Dermis blood vessel endothelial cell (primary cell): Measurements from ENCODE around the gene MON1B. TPM values are rescaled to one million over a fixed set of nuclear protein-coding genes. Genes with fewer than 3 reads are reported as not detected.

Source experiments
- DNase-seq: peaks from one replicate; pipeline ENCODE4 v3.0.0; 2010
- total RNA-seq: library from RNA; depleted of rRNA; stranded (reverse); fragments of >200 nt; gene quantifications from 2 replicates; pipeline ENCODE4 v1.2.3, GENCODE V29; 2014

MON1B gene
- total RNA-seq, 1 donor from 2014 or later: 11.1 TPM

GRCh38 chr16:77250400-77250799 is 59.4 kb downstream of the MON1B start:
- no peak for DNase-seq

Other genes with a start within 250 kb of the MON1B start
- gene SYCE1L, start 8.2 kb downstream of the MON1B start, total RNA-seq: 3.0 and 3.4 TPM in 2 replicates
- gene ADAMTS18, start 243.8 kb downstream of the MON1B start, total RNA-seq: 64.5 and 89.3 TPM in 2 replicates